Natural killer cell (primary cell): ENCODE measurements around the gene RPL35. TPM values are rescaled to one million over a fixed set of nuclear protein-coding genes. Genes with fewer than 3 reads are reported as not detected.

Source experiments
- ATAC-seq, 3 donors: fragments of 150-1000 bp in 2 of 3; fragments of 200-7000 bp in 1 of 3; cut with Tn5 transposase; 1 replicate in 1 of 3; 2 replicates in 2 of 3; pipeline ENCODE4 v1.10.0; 2021; ENCODE audit warnings: mild to moderate bottlenecking in 2 of 3, moderate library complexity in 2 of 3
- DNase-seq, 2 donors: peaks; one replicate each; pipeline versions ENCODE4 v3.0.0 to v3.0.0-alpha.2; 2013 to 2021; ENCODE audit warnings: mixed read lengths in 1 of 2
- H3K27ac ChIP-seq: one replicate; pipeline ENCODE4 v1.5.1; 2013; ENCODE audit warnings: mild to moderate bottlenecking, low read length
- H3K27me3 ChIP-seq: one replicate; pipeline ENCODE4 v1.6.1; 2013; ENCODE audit warnings: low read length; ENCODE audit not compliant: control insufficient read depth, insufficient read depth
- H3K36me3 ChIP-seq: one replicate; pipeline ENCODE4 v1.6.1; 2013; ENCODE audit warnings: low read length; ENCODE audit not compliant: control insufficient read depth, insufficient read depth
- H3K4me1 ChIP-seq: one replicate; pipeline ENCODE4 v1.6.1; 2013; ENCODE audit warnings: low read length; ENCODE audit not compliant: control insufficient read depth, insufficient read depth
- H3K4me3 ChIP-seq: one replicate; pipeline ENCODE4 v1.5.1; 2013; ENCODE audit warnings: low read length
- H3K9me3 ChIP-seq: one replicate; pipeline ENCODE4 v1.6.1; 2013; ENCODE audit warnings: low read length; ENCODE audit not compliant: control insufficient read depth, insufficient read depth
- H3K27ac Mint-ChIP-seq, 2 donors: one replicate each; pipeline ENCODE4 v1.8.0; 2022; ENCODE audit warnings: mild to moderate bottlenecking in 2 of 2, mixed read lengths in 2 of 2, moderate library complexity in 1 of 2
- H3K27me3 Mint-ChIP-seq, 2 donors: one replicate each; pipeline ENCODE4 v1.8.0; 2022; ENCODE audit warnings: low read depth in 2 of 2, mixed read lengths in 2 of 2
- H3K36me3 Mint-ChIP-seq: one replicate; pipeline ENCODE4 v1.8.0; 2022; ENCODE audit warnings: mixed read lengths
- H3K4me1 Mint-ChIP-seq, 2 donors: one replicate each; pipeline ENCODE4 v1.8.0; 2022; ENCODE audit warnings: mixed read lengths in 2 of 2
- H3K4me3 Mint-ChIP-seq: one replicate; pipeline ENCODE4 v1.8.0; 2022; ENCODE audit warnings: mild to moderate bottlenecking, moderate library complexity, mixed read lengths
- H3K9me3 Mint-ChIP-seq, 2 donors: one replicate each; pipeline ENCODE4 v1.8.0; 2022; ENCODE audit warnings: mixed read lengths in 2 of 2
- CTCF ChIP-seq: fragments of 200-600 bp; IDR thresholded peaks from one replicate; pipeline ENCODE4 v1.8.0; 2022; ENCODE audit warnings: antibody characterized with exemption
- WGBS: methylation state at CpG from one replicate; pipeline ENCODE4 v1.1.7; 2013; ENCODE audit warnings: missing lambda C conversion rate; ENCODE audit not compliant: insufficient coverage; 5-methylcytosine and 5-hydroxymethylcytosine counted together
- intact Hi-C: fragments of 100-400 bp; cut with micrococcal nuclease; formaldehyde crosslinking; loops from one replicate; pipeline ENCODE4 v1.14.2; 2022
- total RNA-seq, 4 donors: library from RNA; stranded (reverse); fragments of 120-200 nt in 1 of 4; gene quantifications; one replicate each; pipeline versions ENCODE4 v1.2.3 to v1.2.4, GENCODE V29; 2013 to 2022

The RPL35 gene
- total RNA-seq, 3 donors from 2014 or later (not counting 1 experiment from before 2014, with no cell fraction given), result 716 to 896 (median 795) TPM

- no peak for ATAC-seq
- H3K27ac ChIP-seq, result no peak overlapping the region
- WGBS, result 87% methylated on average over 10 of the region's 10 CpGs
- no peak for TF ChIP-seq CTCF
- H3K4me1 ChIP-seq, result peaks cover 42% of the 10 kb centered on the region
- H3K36me3 ChIP-seq, result peaks cover 75% of the 10 kb centered on the region
- Mint-ChIP-seq H3K27ac (peak overlapping the region; percentile 38 to 97), H3K27me3 (no peaks in the 10 kb centered on the region), H3K36me3 (peaks cover 12% of the 10 kb centered on the region), H3K4me1 (peaks cover 45 to 46% of the 10 kb centered on the region in 2 donors), H3K4me3 (no peak overlapping the region), H3K9me3 (no peaks in the 10 kb centered on the region)
- no peaks in the 10 kb centered on the region for H3K9me3 ChIP-seq
- H3K4me3 ChIP-seq, result no peak overlapping the region
- intact Hi-C loops, result no loop called here
- no peaks in the 10 kb centered on the region for H3K27me3 ChIP-seq
- DNase-seq, result no peak
Measured at GRCh38 chr9:124879226-124879625, 17.5 kb upstream of the RPL35 start.

DNA sequence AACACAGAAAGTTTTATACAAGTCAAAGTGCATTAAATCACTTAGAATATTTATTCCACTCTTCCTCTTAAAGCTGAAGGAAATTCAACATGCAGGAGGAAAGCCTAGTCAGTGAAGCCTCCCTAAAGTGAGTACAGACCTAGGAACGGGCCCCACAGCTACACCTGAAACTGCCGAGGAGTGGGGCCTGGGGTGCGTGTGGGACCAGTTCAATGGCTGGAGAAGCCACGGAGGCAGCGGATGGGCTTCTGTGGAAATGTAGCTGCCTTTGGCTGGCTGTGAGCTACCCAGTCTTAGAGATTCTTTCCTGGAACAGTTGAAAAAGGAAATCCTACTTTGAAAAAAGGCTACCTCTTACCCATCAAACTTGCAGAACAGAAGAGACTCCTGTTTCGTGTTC lies 16.8 kb upstream of the RPL35 start:
- Histone ChIP-seq H3K36me3 (peaks cover 82% of the 10 kb centered on the region), H3K27ac (no peak overlapping the region), H3K9me3 (no peaks in the 10 kb centered on the region), H3K4me1 (peaks cover 49% of the 10 kb centered on the region), H3K27me3 (no peaks in the 10 kb centered on the region), H3K4me3 (no peak overlapping the region)
- TF ChIP-seq CTCF, result no peak
- intact Hi-C loops, result no loop called here
- peak overlapping the region; percentile 38 to 97 for H3K27ac Mint-ChIP-seq
- no peaks in the 10 kb centered on the region for H3K9me3 Mint-ChIP-seq
- no peaks in the 10 kb centered on the region for H3K27me3 Mint-ChIP-seq
- ATAC-seq, result no peak
- H3K4me3 Mint-ChIP-seq, result no peak overlapping the region
- H3K4me1 Mint-ChIP-seq, result peaks cover 52 to 53% of the 10 kb centered on the region in 2 donors
- DNase-seq, result no peak
- WGBS, result 92% methylated on average over 6 of the region's 6 CpGs
- H3K36me3 Mint-ChIP-seq, result peaks cover 12% of the 10 kb centered on the region

DNA sequence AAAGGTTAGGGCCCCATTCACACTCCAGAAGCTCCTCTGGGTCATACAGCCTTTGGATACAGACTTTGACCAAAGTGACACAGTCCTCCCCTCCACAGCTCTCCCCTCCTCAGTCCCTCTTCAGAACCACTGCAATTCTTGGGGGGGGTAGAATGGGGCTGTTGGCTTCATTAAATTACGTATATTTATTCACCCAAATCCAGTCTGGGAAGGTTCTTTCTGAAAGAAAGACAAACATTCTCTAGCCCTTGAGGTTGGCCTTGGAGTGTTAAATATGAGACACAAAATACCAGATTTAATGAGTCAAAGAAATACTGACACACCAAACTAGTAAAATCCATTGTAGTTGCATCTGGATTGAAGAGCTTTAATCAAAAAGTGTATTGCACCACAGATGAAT lies 16.3 kb upstream of the RPL35 start:
- H3K36me3 Mint-ChIP-seq, result peaks cover 15% of the 10 kb centered on the region
- intact Hi-C loops, result no loop called here
- Histone ChIP-seq H3K9me3 (no peaks in the 10 kb centered on the region), H3K36me3 (peaks cover 87% of the 10 kb centered on the region), H3K4me1 (peaks cover 54% of the 10 kb centered on the region), H3K27me3 (no peaks in the 10 kb centered on the region), H3K4me3 (no peak overlapping the region), H3K27ac (no peak overlapping the region)
- H3K27me3 Mint-ChIP-seq, result no peaks in the 10 kb centered on the region
- H3K4me3 Mint-ChIP-seq, result no peak overlapping the region
- DNase-seq (no peak), ATAC-seq (no peak)
- H3K27ac Mint-ChIP-seq, result peak overlapping the region; percentile 38 to 97
- H3K4me1 Mint-ChIP-seq, result peaks cover 57 to 58% of the 10 kb centered on the region in 2 donors
- H3K9me3 Mint-ChIP-seq, result no peaks in the 10 kb centered on the region
- WGBS, result no CpG with 5 or more reads among the region's 1 CpG
- no peak for TF ChIP-seq CTCF
